Activated gamma-delta T cell (primary cell): ENCODE results near the gene LDLRAD4.

Experiments
- DNase-seq: peaks from one replicate; lab custom pipeline; 2025; lab: John Stamatoyannopoulos, UW

LDLRAD4 gene

DNA sequence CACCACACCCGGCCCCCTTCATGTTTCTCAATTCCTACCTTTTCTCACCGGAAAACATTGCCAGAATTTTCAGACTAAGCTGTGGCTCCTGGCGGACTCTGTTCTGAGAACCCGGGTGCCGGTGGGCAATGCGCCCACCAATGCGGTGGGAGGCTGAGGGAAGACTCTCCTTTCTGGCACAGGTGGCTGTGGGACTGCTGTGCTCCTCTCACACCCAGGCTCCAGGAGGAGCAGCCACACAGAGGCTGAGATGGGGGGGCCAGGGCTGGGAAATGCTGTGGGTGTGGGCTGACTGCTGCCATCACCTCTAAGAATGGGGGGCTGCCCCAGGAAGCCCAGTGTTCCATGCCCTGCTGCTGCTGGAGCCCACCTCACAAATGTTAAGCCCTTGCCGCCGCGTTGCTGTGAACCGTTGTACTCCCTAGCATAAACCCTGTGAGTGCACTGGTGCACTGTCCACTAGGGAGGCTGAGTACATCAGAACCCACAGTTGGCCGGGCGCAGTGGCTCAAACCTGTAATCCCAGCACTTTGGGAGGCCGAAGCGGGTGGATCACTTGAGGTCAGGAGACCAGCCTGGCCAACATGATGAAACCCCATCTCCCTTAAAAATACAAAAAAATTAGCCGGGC lies 152.6 kb downstream of the LDLRAD4 start:
- DNase-seq, result no peak

- no peak for DNase-seq
Measured at GRCh38 chr18:13371689-13372418, 153.3 kb downstream of the LDLRAD4 start.

- no peak for DNase-seq
Measured at GRCh38 chr18:13372531-13372951, 154.0 kb downstream of the LDLRAD4 start.

DNA sequence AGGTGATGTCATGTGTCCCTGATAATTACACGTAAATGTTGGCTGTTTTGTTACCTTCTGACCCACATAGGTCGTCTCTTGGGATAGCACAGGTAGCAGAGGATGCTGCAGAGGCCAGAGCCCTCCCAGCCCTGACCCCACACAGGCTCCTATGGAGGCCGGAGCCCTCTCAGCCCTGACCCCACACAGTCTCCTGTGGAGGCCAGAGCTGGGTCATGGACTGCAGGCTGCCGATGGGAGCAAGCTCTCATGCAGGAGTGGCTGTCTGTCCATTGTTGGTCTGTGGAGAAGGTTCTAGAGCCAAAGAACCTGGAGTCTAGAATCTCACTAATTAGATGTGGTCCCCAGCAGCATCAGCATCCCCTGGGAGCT lies 155.5 kb downstream of the LDLRAD4 start:
- no peak for DNase-seq

- DNase-seq, result no peak
Measured at GRCh38 chr18:13374468-13375301, 156.1 kb downstream of the LDLRAD4 start.

GRCh38 chr18:13375302-13376255 lies 157.0 kb downstream of the LDLRAD4 start:
- no peak for DNase-seq

- no peak for DNase-seq
Measured at GRCh38 chr18:13376298-13376840, 157.8 kb downstream of the LDLRAD4 start.

DNA sequence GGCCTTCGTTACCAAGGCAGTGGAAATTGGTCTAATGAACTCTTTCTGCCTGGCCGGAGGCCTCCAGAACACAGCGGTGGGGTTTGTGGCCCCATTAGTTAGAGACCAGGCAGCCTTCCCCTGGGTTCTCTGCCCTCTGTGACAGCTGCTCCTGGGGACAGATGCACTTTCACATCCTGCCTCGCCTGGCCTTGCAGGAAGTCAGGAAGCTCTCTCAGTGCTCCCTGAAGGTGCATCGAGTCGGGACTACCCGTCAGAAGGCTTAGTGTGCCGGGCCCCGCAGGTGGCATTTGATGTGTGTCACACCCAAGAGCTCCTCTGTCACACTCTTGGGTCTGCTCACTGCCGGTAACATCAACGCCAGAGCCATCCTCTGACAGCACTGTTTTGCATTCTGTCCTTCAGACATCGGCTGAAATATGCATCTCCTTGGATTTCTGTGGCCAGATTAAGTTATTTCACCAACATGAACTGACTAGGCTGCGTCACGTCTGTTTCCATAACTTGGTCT lies 158.3 kb downstream of the LDLRAD4 start:
- DNase-seq, result no peak

DNA sequence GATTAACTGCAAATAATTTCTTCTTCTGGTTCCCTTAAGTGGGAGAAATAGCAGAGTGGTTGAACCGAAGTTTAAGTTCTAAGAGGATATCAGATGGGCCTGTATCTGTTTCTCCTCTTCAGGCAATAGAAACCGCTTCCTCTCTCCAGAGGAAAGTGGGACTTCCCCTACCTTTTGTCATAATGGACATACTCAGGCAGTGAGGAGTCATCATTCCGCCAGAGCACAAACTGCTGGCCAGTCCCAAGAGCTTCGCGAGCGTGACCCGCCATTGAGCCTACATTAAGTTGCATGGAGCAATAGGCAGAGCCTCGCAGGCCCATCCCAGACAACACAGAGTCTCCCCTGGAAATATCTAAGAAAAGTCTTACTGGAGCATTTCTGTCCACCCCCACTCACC lies 158.9 kb downstream of the LDLRAD4 start:
- DNase-seq, result no peak

DNA sequence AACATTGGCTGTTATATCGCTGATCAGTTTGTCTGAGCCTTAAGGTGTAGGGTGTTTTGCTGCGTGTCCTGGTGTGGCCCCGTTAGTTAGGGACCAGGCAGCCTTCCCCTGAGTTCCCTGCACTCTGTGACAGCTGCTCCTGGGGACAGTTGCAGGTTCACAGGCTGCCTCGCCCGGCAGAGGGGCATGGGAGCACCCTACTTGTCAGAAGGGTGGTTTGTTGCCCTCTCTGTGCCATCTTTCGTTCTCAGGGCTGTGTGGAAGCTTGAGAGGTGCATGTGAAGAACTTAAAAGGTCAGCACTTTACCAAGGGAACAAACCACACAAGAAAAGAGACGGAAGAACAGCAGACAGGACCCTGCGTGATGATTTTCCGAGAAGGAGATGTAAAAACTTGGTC lies 159.6 kb downstream of the LDLRAD4 start:
- no peak for DNase-seq

- no peak for DNase-seq
Measured at GRCh38 chr18:13379062-13379865, 160.7 kb downstream of the LDLRAD4 start.

- no peak for DNase-seq
Measured at GRCh38 chr18:13379930-13380690, 161.6 kb downstream of the LDLRAD4 start.

GRCh38 chr18:13380691-13381070 lies 162.1 kb downstream of the LDLRAD4 start:
- DNase-seq, result no peak

- DNase-seq, result no peak
Measured at GRCh38 chr18:13381331-13381730, 162.8 kb downstream of the LDLRAD4 start.

- no peak for DNase-seq
Measured at GRCh38 chr18:13381944-13382365, 163.4 kb downstream of the LDLRAD4 start.

- no peak for DNase-seq
Measured at GRCh38 chr18:13382366-13382953, 163.9 kb downstream of the LDLRAD4 start.

DNA sequence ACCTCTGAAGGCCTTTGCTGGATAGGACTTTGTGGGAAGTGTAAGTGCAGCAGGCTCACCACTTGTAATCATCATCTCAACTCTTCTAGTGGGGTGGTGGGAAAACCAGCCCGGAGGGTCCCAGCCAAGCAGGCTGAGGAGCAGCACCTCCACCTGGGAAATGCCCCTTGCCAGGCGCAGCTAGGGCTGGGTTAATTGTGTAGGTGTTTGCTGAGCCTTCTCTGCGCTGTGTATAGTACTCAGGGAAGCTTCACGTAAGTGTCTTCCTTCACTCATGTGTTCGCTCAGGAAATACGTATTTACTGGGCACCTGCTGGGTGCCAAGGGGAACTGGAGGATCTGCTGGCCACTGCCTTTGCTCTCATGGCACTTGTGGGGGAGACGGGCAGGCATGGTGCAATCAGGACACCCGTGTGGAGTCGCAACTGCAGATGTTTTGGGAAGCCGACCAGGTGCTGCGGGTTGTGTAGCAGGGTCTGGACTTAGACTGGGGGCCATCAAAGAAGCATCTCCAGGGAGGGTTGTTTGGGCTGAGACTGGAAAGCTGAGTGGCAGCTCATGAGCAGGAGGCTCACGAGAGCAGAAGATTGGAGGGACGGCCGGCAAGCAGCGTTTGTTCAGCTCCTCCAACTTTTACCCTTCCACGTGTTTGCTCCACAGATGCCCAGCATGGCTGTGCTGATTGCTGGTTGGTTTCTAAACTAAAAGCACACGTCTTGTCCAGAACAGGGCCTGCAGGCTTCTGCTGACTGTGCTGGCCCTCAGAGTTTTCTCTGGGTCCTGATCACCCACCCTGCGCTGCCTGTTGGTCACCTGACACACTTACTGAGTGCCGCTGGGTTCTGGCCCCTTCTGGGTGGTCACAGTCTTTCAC lies 164.6 kb downstream of the LDLRAD4 start:
- DNase-seq, result no peak
